NCI-H82 treated with DMSO at 0.1 percent for 48 hours (cell line): ENCODE results near the gene C5orf15.
"Not testable (repeated sequence)": the region's sequence is repeated elsewhere in the genome, so short reads cannot be mapped to it uniquely, and the experiment has no call there.

Source experiments
- DNase-seq: peaks from one replicate; lab custom pipeline; 2025; ENCODE audit not compliant: unreplicated experiment; lab: John Stamatoyannopoulos, UW

The C5orf15 gene

GRCh38 chr5:133938929-133939328 is 29.5 kb downstream of the C5orf15 start:
- no peak for DNase-seq

- DNase-seq: no peak
Observed at GRCh38 chr5:133938039-133938821, 30.2 kb downstream of the C5orf15 start.

- DNase-seq: not testable (repeated sequence)
Observed at GRCh38 chr5:133937628-133938027, 30.8 kb downstream of the C5orf15 start.

- no peak for DNase-seq
Observed at GRCh38 chr5:133936651-133937015, 31.8 kb downstream of the C5orf15 start.

GRCh38 chr5:133935991-133936650 is 32.3 kb downstream of the C5orf15 start:
- DNase-seq: not testable (repeated sequence)

GRCh38 chr5:133935667-133935940 is 32.8 kb downstream of the C5orf15 start:
- no peak for DNase-seq

GRCh38 chr5:133934822-133935666 is 33.4 kb downstream of the C5orf15 start:
- DNase-seq: no peak

- no peak for DNase-seq
Observed at GRCh38 chr5:133934311-133934710, 34.1 kb downstream of the C5orf15 start.

GRCh38 chr5:133933670-133934295 is 34.6 kb downstream of the C5orf15 start:
- DNase-seq: no peak

- no peak for DNase-seq
Observed at GRCh38 chr5:133933169-133933509, 35.3 kb downstream of the C5orf15 start.

GRCh38 chr5:133932441-133933168 is 35.8 kb downstream of the C5orf15 start:
- no peak for DNase-seq

- no peak for DNase-seq
Observed at GRCh38 chr5:133931546-133931945, 36.9 kb downstream of the C5orf15 start.

- no peak for DNase-seq
Observed at GRCh38 chr5:133930813-133931090, 37.7 kb downstream of the C5orf15 start.

- no peak for DNase-seq
Observed at GRCh38 chr5:133930061-133930812, 38.2 kb downstream of the C5orf15 start.

GRCh38 chr5:133928587-133929393 is 39.6 kb downstream of the C5orf15 start:
- no peak for DNase-seq

GRCh38 chr5:133927300-133928180 is 40.9 kb downstream of the C5orf15 start:
- no peak for DNase-seq

GRCh38 chr5:133926489-133927299 is 41.7 kb downstream of the C5orf15 start:
- no peak for DNase-seq
